ENCODE data around the gene SEBOX.

DNA sequence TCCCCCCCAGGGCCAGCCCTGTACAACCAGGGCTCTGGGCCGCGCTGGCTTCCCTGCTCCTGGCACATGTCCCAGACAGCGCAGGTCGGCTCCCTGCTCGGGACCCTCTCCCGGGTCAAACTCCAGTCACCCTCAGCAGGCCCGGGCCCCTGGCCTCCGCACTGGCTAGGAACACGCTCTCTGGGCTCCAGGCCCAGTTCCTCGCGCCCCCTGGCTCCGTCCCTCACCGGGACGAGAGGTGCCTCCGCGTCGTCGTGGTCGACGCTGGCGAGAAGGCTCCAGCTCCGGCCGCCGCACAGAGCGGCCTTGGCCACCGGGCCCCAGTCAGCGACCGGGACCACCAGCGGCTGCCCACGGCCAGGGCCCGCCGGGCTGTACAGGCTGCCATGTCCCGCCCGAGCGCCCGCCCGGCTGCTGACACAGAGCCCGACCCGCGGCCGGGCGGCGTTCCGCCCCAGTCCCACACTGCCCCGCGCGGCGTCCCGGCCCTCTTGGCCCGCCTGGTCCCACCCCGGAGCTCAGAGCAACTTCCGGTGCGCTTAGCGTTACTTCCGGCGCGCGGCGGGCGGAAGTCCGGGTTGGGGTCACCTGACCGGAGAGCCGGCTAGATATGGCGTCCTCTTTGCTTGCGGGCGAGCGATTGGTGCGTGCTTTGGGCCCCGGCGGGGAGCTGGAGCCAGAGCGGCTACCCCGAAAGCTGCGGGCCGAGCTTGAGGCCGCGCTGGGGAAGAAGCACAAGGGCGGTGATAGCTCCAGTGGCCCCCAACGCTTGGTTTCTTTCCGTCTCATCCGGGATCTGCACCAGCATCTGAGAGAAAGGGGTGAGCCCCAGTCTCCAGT is 7.7 kb downstream of the SEBOX start, which contains the start of gene POLDIP2:
- TF ChIP-seq, protein P1, sequence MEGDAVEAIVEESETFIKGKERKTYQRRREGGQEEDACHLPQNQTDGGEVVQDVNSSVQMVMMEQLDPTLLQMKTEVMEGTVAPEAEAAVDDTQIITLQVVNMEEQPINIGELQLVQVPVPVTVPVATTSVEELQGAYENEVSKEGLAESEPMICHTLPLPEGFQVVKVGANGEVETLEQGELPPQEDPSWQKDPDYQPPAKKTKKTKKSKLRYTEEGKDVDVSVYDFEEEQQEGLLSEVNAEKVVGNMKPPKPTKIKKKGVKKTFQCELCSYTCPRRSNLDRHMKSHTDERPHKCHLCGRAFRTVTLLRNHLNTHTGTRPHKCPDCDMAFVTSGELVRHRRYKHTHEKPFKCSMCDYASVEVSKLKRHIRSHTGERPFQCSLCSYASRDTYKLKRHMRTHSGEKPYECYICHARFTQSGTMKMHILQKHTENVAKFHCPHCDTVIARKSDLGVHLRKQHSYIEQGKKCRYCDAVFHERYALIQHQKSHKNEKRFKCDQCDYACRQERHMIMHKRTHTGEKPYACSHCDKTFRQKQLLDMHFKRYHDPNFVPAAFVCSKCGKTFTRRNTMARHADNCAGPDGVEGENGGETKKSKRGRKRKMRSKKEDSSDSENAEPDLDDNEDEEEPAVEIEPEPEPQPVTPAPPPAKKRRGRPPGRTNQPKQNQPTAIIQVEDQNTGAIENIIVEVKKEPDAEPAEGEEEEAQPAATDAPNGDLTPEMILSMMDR (IDR thresholded peaks at IDR 0.05; ENCODE audit: low read length): no peak
- TF ChIP-seq EZH2 (IDR thresholded peaks at IDR 0.05; ENCODE audit: borderline replicate concordance, low read length): no peak
